H1 (cell line): ENCODE data around the gene MEA1.

Experiments used
- ASH2L ChIP-seq: fragments of 200-600, 300-600 bp; sonication (generic); IDR thresholded peaks from one replicate; pipeline ENCODE4 v1.7.1; 2017; ENCODE audit warnings: low read length
- CHD1 ChIP-seq: IDR thresholded peaks from 2 replicates; pipeline ENCODE4 v1.6.1; 2012; ENCODE audit warnings: low read depth, low read length, improper control_type of control experiment
- CREB1 ChIP-seq: IDR thresholded peaks from 2 replicates; pipeline ENCODE4 v1.6.1; 2012; ENCODE audit warnings: inconsistent platforms
- EP300 ChIP-seq, 2 experiments: IDR thresholded peaks; 1 replicate in 1 of 2; 2 replicates in 1 of 2; pipeline ENCODE4 v1.6.1; 2011 to 2012; ENCODE audit warnings: low read depth in 2 of 2, low read length in 2 of 2, mild to moderate bottlenecking in 2 of 2, borderline replicate concordance in 1 of 2, inconsistent platforms in 1 of 2, moderate library complexity in 1 of 2
- GABPA ChIP-seq: IDR thresholded peaks from 2 replicates; pipeline ENCODE4 v1.6.1; 2011; ENCODE audit warnings: mild to moderate bottlenecking, low read length, moderate library complexity, borderline replicate concordance; ENCODE audit not compliant: insufficient read depth
- JUN ChIP-seq: IDR thresholded peaks from 2 replicates; pipeline ENCODE4 v1.6.1; 2011; ENCODE audit warnings: low read depth, mild to moderate bottlenecking, improper control_type of control experiment, low read length
- JUND ChIP-seq: IDR thresholded peaks from 2 replicates; pipeline ENCODE4 v1.6.1; 2011; ENCODE audit warnings: mild to moderate bottlenecking, improper control_type of control experiment, low read length
- POU5F1 ChIP-seq: IDR thresholded peaks from 2 replicates; pipeline ENCODE4 v1.6.1; 2011; ENCODE audit warnings: low read depth, mild to moderate bottlenecking, low read length, moderate library complexity
- RFX5 ChIP-seq: IDR thresholded peaks from 2 replicates; pipeline ENCODE4 v1.6.1; 2011; ENCODE audit warnings: low read depth, low read length, improper control_type of control experiment, borderline replicate concordance
- RXRA ChIP-seq: IDR thresholded peaks from 2 replicates; pipeline ENCODE4 v1.6.1; 2011; ENCODE audit warnings: low read depth, mild to moderate bottlenecking, low read length, moderate library complexity; ENCODE audit not compliant: insufficient read depth
- SP1 ChIP-seq: IDR thresholded peaks from 2 replicates; pipeline ENCODE4 v1.6.1; 2011; ENCODE audit warnings: low read depth, low read length
- USF2 ChIP-seq: IDR thresholded peaks from 2 replicates; pipeline ENCODE4 v1.6.1; 2011; ENCODE audit warnings: low read length, improper control_type of control experiment
- TF ChIP-seq, protein P1 (sequence below), 3 experiments: IDR thresholded peaks; 1 replicate in 2 of 3; 2 replicates in 1 of 3; pipeline versions ENCODE4 v1.5.1 to v1.6.1; 2011; ENCODE audit warnings: low read length in 3 of 3, mild to moderate bottlenecking in 3 of 3, inconsistent platforms in 2 of 3, low read depth in 1 of 3, moderate library complexity in 1 of 3; ENCODE audit not compliant: insufficient read depth in 1 of 3; ENCODE audit errors: control extremely low read depth in 1 of 3
- TF ChIP-seq, protein P2 (sequence below): IDR thresholded peaks from 2 replicates; pipeline ENCODE4 v1.6.1; 2012; ENCODE audit warnings: inconsistent platforms

GRCh38 chr6:42978487-42978838, 35.3 kb downstream of the MEA1 start:
- TF ChIP-seq USF2, result no peak
- no peak for TF ChIP-seq CREB1
- TF ChIP-seq CHD1, result no peak
- TF ChIP-seq, protein P1, sequence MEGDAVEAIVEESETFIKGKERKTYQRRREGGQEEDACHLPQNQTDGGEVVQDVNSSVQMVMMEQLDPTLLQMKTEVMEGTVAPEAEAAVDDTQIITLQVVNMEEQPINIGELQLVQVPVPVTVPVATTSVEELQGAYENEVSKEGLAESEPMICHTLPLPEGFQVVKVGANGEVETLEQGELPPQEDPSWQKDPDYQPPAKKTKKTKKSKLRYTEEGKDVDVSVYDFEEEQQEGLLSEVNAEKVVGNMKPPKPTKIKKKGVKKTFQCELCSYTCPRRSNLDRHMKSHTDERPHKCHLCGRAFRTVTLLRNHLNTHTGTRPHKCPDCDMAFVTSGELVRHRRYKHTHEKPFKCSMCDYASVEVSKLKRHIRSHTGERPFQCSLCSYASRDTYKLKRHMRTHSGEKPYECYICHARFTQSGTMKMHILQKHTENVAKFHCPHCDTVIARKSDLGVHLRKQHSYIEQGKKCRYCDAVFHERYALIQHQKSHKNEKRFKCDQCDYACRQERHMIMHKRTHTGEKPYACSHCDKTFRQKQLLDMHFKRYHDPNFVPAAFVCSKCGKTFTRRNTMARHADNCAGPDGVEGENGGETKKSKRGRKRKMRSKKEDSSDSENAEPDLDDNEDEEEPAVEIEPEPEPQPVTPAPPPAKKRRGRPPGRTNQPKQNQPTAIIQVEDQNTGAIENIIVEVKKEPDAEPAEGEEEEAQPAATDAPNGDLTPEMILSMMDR (IDR thresholded peaks at IDR 0.05; ENCODE audit: control extremely low read depth in 1 of 3, insufficient read depth in 1 of 3, low read depth in 1 of 3, low read length in 3 of 3), result no peak
- TF ChIP-seq POU5F1, result no peak
- no peak for TF ChIP-seq SP1
- TF ChIP-seq JUND, result no peak
- no peak for TF ChIP-seq JUN
- TF ChIP-seq RFX5, result no peak
- TF ChIP-seq, protein P2, sequence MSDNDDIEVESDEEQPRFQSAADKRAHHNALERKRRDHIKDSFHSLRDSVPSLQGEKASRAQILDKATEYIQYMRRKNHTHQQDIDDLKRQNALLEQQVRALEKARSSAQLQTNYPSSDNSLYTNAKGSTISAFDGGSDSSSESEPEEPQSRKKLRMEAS, result no peak
- no peak for TF ChIP-seq EP300 (IDR thresholded peaks at IDR 0.05; ENCODE audit: borderline replicate concordance in 1 of 2, low read depth in 2 of 2, low read length in 2 of 2)
- TF ChIP-seq GABPA, result no peak
- TF ChIP-seq ASH2L, result no peak
- TF ChIP-seq RXRA, result no peak
